NT2/D1 (cell line): ENCODE results near the gene DAZL.

Source experiments
- SUZ12 ChIP-seq: IDR thresholded peaks from 2 replicates; pipeline ENCODE4 v1.6.1; 2011; ENCODE audit not compliant: insufficient read length, insufficient read depth; ENCODE audit errors: extremely low read depth
- YY1 ChIP-seq: IDR thresholded peaks from 2 replicates; pipeline ENCODE4 v1.6.1; 2011; ENCODE audit not compliant: insufficient read length, insufficient read depth

GRCh38 chr3:16536996-16537395, 68.2 kb downstream of the DAZL start:
- TF ChIP-seq YY1, result no peak
- TF ChIP-seq SUZ12, result no peak
